Choroid plexus epithelial cell (primary cell): ENCODE data around the gene POLR2L.
A peak's percentile ranks its signal among the peaks of the same experiment; 100 is the strongest.

Experiments
- DNase-seq: peaks from one replicate; pipeline ENCODE4 v3.0.0-alpha.2; 2010; ENCODE audit warnings: low read depth
- H3K4me3 ChIP-seq: 2 replicates; pipeline ENCODE4 v1.5.1; 2011; ENCODE audit warnings: low read depth, mild to moderate bottlenecking, control low read depth, low read length, moderate library complexity
- CTCF ChIP-seq: conservative IDR thresholded peaks from 2 replicates; pipeline ENCODE4 v1.5.1; 2011; ENCODE audit warnings: low read depth, mild to moderate bottlenecking, control low read depth, inconsistent platforms, low read length, moderate library complexity

Gene POLR2L

DNA sequence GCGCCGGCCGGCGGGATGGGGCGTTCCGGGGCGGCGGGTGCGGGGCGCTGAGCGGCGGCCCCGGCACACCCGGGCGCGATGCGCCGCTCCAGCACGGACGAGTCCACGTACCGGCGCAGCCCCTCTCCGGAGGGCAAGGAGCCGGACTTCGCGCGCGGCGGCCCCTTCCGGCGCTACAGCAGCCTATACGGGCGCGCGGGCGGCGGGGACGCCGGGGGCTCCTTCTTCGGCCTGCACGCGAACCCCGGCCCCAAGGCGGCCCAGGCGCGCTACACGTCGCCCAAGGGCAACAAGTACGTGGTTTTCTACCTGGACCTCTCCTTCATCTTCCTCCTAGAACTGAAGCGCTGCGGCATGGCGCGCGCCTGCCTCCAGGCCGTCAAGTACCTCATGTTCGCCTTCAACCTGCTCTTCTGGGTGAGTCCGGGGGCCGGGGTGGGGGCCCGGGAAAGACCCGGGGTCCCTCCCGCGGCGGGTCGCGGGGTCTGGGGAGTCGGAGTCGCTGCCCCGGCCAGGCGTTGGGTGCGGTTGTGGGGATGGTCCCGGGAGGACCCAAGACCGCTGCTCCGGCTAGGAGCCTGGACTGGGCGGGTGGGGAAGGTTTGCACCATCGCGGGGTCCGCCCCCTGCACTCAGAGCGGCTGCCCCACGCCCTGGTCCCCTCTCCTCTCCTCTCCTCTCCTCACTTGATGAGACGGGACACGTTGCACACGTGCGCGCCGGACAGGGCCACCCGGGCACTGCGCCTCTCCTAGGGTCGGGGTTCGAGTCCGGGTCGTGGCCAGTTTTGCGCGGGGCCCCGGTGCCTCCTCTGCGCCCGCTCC lies 7.8 kb upstream of the POLR2L start:
- peak overlapping the region; percentile 54 for H3K4me3 ChIP-seq
- no peak for TF ChIP-seq CTCF

DNA sequence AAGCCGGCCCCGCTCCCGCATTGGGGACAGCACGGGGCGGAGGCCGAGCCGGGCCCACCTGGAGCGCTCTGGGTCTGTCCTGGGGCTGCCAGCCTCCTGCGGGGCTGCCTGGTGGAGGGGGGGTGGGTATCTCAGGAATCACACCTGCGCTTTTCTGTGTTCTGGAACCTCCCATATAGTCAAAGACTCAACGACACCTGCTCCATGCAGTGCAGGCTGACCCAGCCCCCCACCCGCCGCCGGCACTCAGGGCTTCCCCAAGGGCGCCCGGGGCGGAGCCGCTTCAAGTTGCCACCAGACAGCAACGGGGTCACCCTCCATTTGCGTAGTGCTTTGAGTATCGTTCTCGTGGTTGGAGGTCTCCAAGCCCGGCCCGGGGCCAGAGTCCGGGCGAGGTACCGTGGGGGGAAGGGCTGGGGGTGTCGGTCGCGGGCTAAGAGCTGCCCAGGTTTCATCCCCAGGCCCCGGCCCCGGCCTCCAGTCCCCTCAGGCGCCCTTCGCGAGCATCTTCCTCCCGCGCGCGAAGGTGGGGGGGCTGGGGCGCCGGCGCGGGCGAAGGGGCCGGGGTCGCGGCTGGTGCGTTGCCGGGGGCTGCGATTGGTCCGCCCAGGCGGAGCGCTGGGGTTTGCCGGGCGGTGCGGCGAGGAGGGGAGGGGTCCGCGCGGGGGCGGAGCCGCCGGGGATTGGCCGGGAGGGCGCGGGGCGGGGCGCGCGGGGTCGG lies 6.9 kb upstream of the POLR2L start:
- TF ChIP-seq CTCF: no peak
- no peak for DNase-seq
- H3K4me3 ChIP-seq: peak overlapping the region; percentile 54

More for the DNA sequence above, 7.8 kb upstream of the POLR2L start:
- DNase-seq: no peak

DNA sequence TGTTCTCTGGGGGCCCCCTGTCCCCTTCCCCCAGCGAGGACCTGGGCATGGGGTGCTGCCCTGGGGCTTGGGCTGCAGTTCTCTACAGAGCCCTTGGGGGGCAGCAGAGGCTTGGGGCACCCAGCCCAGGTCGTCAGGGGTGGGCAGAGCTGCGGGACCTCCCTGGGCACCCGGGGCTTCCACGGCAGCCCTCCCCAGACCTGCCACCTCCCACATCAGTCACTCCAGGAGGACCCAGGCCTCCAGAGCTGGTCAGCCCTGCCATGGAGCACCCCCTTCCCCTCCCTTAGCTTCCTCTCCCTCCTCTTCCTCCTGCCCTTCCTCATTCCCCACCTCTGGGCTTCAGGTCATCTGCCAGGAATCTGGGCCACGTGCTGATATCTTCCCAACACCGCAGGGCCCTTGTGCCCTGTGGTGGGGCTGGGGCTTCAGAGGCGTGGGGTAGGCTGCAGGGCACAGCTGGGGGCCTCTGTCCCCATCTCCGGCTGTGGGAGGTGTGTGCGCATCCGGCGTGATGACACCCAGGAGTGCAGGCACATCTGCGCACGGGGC lies 6.1 kb upstream of the POLR2L start:
- DNase-seq: peak; percentile 48
- H3K4me3 ChIP-seq: no peak overlapping the region
- peak; percentile 86 for TF ChIP-seq CTCF

- no peak for DNase-seq
- TF ChIP-seq CTCF: no peak
- H3K4me3 ChIP-seq: no peak overlapping the region
Measured at GRCh38 chr11:847876-848275, 5.5 kb upstream of the POLR2L start.

- H3K4me3 ChIP-seq: no peak overlapping the region
- DNase-seq: peak; percentile 37
- TF ChIP-seq CTCF: no peak
Measured at GRCh38 chr11:846496-847098, 4.3 kb upstream of the POLR2L start.

DNA sequence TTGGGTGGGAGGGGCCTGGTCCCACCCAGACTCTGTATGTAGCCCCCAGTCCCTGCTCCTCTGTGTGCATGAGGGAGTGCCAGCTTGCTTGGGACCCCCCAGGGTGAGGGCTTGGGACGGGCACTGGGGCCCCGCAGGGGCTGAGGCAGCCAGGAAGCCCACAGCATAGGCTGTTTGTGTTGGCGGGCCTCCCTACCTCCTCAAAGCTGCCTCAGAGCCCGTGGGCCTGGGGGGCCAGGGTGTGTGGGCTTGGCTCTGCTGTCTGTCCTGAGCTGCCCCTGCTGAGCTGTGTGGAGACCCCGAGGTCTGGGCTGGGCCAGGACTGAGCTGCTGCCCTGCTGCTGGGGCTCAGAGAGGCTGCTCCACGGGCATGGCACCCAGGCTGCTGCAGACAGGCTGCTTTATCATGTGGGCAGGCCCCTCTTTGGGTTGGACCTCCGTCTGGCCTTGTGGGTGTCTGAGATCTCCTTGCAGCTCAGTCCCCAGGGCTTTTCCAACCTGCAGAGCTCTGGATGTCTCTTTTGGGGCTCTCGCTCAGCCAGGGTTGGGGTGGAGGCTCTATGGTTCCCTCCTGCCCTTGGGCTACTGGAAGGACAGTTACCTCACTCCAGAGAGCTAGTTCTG lies 3.7 kb upstream of the POLR2L start:
- no peak for TF ChIP-seq CTCF
- no peak overlapping the region for H3K4me3 ChIP-seq
- DNase-seq: peak; percentile 49
